DMS53 treated with DMSO at 0.1 percent for 48 hours (cell line): ENCODE data around the gene ALDH1B1.
"Not testable (repeated sequence)": the region's sequence is repeated elsewhere in the genome, so short reads cannot be mapped to it uniquely, and the experiment has no call there.

Experiments used
- DNase-seq: peaks from one replicate; lab custom pipeline; 2025; ENCODE audit not compliant: unreplicated experiment; lab: John Stamatoyannopoulos, UW

ALDH1B1 gene

DNA sequence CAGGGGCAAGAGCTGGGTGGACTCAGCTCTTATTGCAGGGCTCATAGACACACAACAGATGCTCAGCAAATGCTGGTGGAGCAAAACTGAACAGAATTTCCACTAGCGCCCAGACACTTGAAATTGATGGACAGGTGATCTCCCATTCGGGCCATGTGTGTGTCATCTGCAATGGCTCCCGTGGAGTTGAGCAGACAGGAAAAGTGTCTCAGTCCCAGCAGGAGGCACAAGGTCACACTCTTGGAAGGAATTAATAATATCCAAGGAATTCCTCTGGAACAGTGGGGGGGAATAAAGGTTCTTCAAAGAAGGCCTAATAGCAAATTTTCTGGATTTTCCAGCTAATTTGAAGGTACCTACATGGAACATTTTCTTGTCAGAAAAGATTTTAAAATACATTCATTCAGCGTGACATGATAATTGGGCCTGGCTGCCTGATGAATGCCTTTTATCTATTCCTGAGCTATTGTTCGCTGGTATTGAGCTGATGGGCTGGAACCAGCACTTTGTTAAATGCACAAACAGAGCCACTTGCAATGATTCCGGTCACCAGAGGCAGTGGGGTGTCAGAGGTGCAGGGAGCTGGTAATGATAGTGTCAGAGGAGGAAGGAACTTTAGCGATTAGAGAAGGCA is 31.5 kb upstream of the ALDH1B1 start:
- DNase-seq = no peak

- DNase-seq = no peak
These were observed 31.0 kb upstream of the ALDH1B1 start for GRCh38 chr9:38361473-38361850.

GRCh38 chr9:38362852-38363588 is 29.5 kb upstream of the ALDH1B1 start:
- peak; percentile 44 for DNase-seq

GRCh38 chr9:38363589-38363925 is 28.9 kb upstream of the ALDH1B1 start:
- DNase-seq = no peak

GRCh38 chr9:38367898-38368297 is 24.6 kb upstream of the ALDH1B1 start:
- DNase-seq = no peak

DNA sequence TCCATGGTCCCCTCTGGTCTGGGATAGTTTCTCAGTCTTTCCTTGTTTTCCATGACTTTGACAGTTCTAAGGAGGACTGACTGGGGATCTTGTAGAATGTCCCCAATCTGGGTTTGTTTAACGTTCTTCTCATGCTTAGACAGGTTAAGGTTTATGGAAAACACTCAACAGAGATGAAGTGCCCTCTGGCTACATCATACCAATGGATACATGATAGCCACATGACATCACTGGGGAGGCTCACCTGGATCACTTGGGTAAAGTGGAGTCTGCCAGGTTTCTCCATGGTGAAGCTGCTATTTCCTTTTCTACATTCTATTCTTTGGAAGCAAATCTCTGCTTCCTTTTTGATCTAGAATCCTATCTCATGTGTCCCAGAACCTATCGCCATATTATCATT is 23.8 kb upstream of the ALDH1B1 start:
- peak; percentile 70 for DNase-seq

GRCh38 chr9:38370176-38370575 is 22.3 kb upstream of the ALDH1B1 start:
- DNase-seq = no peak

- DNase-seq = peak; percentile 68
These were observed 21.0 kb upstream of the ALDH1B1 start for GRCh38 chr9:38371495-38371894.

- DNase-seq = no peak
These were observed 19.5 kb upstream of the ALDH1B1 start for GRCh38 chr9:38372762-38373619.

GRCh38 chr9:38373679-38374078 is 18.8 kb upstream of the ALDH1B1 start:
- no peak for DNase-seq

DNA sequence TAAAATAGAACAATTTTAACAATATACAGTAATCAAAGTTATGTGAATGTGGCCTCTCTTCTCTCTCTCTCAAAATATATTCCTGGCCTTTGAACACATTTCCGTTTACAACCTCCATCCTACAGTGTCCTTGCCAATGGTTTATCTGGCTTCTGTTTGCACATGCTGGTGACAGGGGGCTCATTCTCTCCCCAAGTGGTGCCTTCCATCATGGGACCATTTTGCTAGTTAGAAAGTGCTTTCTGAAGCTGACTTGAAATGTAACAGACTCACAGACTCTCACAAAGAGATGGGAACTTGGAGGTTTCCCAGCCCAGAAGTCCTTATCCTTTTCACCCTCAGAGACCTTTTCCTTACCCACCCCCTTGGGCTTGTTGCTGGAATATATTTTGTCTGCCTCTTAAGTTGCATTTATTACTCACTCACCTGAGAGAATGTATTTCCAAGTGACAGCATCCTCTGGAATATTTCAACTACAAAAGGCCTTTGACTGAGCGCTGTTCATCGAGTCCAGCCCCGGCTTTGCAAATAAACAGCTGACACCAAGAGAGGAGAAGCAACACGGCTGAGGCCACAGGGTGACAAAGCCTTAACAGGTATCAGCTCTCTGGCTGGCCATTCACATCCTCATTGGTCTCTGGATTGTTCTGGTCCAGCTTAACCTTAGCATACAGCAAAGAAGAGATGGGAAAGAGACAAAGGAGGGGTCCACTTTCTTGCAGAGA is 17.5 kb upstream of the ALDH1B1 start:
- DNase-seq = no peak

DNA sequence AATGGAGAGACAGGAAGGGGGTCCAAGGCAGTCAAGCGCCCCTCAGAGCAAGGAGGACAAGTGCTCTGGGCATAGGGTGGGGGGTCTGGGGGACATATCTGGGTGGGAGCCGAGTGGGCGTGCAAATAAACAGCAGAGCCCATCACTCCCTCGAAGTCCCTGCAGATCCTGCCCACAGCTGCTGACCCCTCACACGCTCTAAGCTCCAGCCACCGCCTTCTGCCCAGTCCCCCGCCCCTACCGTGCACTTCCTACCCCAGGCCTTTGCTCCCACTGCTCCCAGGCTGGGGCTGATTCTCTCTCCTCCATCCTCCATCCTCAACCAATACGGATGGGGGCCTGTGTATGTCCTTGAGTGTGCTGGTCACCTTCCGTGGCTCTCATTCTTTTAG is 16.9 kb upstream of the ALDH1B1 start:
- no peak for DNase-seq

DNA sequence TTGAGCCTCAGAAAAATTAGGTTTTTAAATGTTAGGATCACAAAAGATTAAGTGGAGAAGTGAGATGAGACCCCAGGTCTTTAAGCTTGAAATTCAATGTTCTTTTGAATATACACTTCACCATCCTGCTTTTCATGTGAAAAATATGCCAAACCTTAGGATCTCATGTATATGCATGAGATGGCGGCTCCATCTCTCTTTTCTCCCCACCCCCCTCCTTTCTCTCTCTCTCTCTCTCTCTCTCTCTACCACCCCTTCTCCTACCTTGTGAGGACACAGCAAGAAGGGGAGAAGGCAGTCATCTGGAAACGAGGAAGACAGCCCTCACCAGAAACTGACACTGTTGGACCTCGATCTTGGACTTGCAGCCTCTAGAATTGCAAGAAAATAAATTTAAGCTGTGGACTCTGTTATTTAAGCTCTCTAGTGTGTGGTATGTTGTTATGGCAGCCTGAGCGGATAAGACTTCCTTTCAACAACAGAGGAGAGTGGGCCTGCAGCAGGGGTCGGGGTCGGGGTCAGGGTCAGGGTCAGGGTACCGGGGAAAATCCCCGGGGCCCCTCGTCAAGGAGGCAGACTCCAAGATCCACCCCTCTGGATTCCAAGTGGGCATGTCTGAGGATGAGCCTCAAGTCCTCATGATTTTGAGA is 16.4 kb upstream of the ALDH1B1 start:
- DNase-seq = no peak

- not testable (repeated sequence) for DNase-seq
These were observed 15.0 kb upstream of the ALDH1B1 start for GRCh38 chr9:38377336-38378083.

DNA sequence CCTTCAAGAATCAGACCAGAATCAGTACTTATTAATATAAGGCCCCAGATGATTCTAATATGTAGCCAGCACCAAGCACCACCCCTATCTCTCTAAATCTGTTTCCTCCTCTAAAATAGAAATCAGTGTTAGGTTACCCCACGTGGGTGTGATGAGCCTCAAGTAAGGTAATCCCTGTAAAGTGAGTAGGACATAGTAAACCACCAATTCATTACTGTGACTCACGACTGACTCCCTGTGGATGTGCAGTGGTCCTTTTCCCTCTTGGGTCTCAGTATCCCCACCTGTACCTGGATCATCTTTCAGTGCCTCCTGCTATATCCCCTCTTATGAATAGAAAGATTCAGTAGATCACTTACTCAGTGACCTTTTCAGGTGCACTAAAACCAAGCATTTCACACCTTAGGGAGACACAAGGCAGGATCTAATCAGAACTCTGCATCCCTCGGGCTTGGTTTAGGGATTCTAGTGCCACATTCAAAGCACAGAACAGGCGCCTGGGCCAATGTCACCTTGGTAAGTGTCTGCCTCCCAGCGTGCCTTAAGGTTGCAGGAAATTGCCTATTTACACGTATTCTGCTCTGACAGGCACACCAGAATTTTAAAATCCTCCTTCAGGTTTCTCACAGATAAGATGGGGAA is 12.2 kb upstream of the ALDH1B1 start:
- no peak for DNase-seq

DNA sequence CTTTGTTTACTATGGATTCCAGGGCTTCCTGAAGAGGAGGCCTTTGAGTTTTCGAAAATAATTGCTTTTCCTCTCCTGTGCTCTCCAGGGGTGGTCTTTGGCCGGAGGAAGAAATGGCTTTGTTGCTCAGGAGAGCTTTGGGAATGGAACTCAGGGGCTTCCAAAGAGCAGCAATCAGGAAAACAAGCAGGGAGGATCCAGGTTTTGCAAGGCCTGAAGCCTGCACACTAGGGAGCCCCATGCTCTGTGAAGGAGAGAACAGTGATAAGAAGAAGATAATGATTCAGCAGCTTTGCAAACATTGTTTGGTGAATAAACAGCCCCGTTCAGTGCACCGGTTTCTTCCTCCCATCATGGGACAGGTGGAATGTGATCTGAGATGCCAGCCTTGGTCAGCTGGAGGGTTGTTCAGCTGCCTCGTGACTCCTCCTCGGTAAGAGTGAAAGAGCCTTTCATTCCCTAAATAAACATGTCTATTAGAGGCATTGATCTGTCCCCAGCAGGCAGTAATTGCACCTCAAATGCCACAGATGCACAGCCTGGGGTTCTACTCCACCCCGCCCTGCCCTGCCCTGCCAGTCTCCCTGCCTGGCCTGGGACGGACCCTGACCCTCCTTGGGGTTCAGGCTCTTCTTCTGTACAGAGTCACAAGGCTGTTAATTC is 11.5 kb upstream of the ALDH1B1 start:
- peak; percentile 62 for DNase-seq

- no peak for DNase-seq
These were observed 10.4 kb upstream of the ALDH1B1 start for GRCh38 chr9:38382141-38382540.

- DNase-seq = no peak
These were observed 7.3 kb upstream of the ALDH1B1 start for GRCh38 chr9:38384990-38385848.
